GM19463 (cell line): Measurements from ENCODE around the gene SFSWAP.
"Not testable (repeated sequence)": the region's sequence is repeated elsewhere in the genome, so short reads cannot be mapped to it uniquely, and the experiment has no call there.

ENCODE experiments used
- ATAC-seq: cut with Tn5 transposase; IDR thresholded peaks from one replicate; pipeline ENCODE4 v1.9.1; 2021; ENCODE audit warnings: mild to moderate bottlenecking, moderate library complexity; ENCODE audit not compliant: unreplicated experiment

The SFSWAP gene

GRCh38 chr12:131710464-131711457 lies at the start of gene SFSWAP:
Gene SFSWAP (plus strand): TSS chr12:131711090. CDS start chr12:131711230, 140 bp downstream.
- ATAC-seq = peak; percentile 91

GRCh38 chr12:131661170-131661985 lies 49.5 kb upstream of the SFSWAP start:
- not testable (repeated sequence) for ATAC-seq

GRCh38 chr12:131661986-131662288 lies 49.0 kb upstream of the SFSWAP start:
- ATAC-seq = not testable (repeated sequence)

GRCh38 chr12:131662346-131662745 lies 48.5 kb upstream of the SFSWAP start:
- not testable (repeated sequence) for ATAC-seq

- not testable (repeated sequence) for ATAC-seq
Observed at GRCh38 chr12:131665666-131666065, 45.2 kb upstream of the SFSWAP start.

GRCh38 chr12:131666486-131666885 lies 44.4 kb upstream of the SFSWAP start:
- ATAC-seq = not testable (repeated sequence)

GRCh38 chr12:131666978-131667601 lies 43.8 kb upstream of the SFSWAP start:
- not testable (repeated sequence) for ATAC-seq

GRCh38 chr12:131671276-131671675 lies 39.6 kb upstream of the SFSWAP start:
- ATAC-seq = no peak

GRCh38 chr12:131671871-131672270 lies 39.0 kb upstream of the SFSWAP start:
- no peak for ATAC-seq

- no peak for ATAC-seq
Observed at GRCh38 chr12:131672311-131672940, 38.5 kb upstream of the SFSWAP start.

GRCh38 chr12:131672941-131673887 lies 37.7 kb upstream of the SFSWAP start:
- no peak for ATAC-seq

GRCh38 chr12:131673888-131674257 lies 37.0 kb upstream of the SFSWAP start:
- no peak for ATAC-seq

GRCh38 chr12:131674373-131674772 lies 36.5 kb upstream of the SFSWAP start:
- ATAC-seq = no peak

- ATAC-seq = no peak
Observed at GRCh38 chr12:131675126-131676080, 35.5 kb upstream of the SFSWAP start.

- no peak for ATAC-seq
Observed at GRCh38 chr12:131676544-131676943, 34.3 kb upstream of the SFSWAP start.

GRCh38 chr12:131677067-131677466 lies 33.8 kb upstream of the SFSWAP start:
- ATAC-seq = not testable (repeated sequence)

GRCh38 chr12:131677699-131678098 lies 33.2 kb upstream of the SFSWAP start:
- ATAC-seq = no peak

GRCh38 chr12:131678389-131679181 lies 32.3 kb upstream of the SFSWAP start:
- ATAC-seq = not testable (repeated sequence)
